Cerebellar cortex (tissue), 1 donor: Measurements from ENCODE around the gene MED13L.
"Not testable (repeated sequence)": the region's sequence is repeated elsewhere in the genome, so short reads cannot be mapped to it uniquely, and the experiment has no call there.

Experiments
- DNase-seq: peaks from one replicate; pipeline ENCODE4 v3.0.0-alpha.2; 2015; ENCODE audit warnings: low spot score

The MED13L gene

DNA sequence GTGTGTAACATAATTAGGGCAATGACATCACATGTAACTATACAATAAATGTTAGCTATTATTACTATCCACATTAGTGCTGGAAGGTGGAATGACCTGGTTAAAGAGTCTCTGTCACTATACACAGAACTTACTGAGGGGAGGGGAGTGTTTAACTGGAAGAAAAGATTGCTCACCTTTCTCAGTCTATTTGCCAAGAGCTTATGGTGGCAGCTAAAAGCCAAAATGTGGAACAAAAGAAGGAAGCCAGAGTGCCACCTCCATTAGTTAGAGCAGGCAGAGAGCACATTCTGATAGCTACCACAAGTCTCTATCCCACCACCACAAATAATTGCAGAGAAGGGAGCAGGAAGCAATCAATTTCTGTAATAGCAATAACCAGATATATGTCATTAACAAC is 124.4 kb downstream of the MED13L start:
- no peak for DNase-seq

DNA sequence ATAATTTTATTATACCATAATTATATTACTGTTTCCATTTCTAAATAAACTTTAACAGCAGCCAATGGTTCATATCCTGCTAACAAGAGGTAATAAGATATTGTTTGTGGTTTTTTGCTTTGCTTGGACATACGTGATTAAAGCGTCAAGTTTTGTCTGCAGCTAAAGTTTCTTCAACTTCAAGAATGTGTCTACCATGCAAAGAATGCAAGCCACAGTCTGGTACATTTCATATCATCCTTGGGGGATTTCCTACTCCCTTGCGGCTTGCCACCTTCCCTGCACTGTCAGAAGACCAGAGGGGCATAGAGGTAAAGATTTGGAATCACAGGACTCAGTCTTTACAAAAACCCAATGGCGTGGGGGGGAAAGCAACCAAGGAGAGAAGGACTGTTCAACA is 125.2 kb downstream of the MED13L start:
- DNase-seq = no peak

DNA sequence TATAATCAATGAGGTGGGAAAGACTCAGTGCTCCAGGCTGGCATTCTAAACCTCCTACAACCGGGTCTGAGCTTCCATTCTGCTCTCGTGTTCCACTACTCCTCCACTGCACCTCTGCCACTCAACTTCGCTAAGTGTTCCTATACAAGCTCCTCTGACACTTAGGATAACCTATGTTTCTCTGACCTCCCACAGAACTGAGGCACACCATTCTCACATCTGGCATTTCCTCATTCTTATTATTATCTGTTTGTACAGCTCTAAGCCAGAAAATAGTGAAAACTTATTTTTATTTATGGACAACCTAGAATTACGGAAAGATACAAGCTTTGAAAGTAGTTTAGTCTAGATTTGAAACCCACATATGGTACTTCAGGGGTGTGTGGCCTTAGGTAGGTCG is 127.0 kb downstream of the MED13L start:
- no peak for DNase-seq

DNA sequence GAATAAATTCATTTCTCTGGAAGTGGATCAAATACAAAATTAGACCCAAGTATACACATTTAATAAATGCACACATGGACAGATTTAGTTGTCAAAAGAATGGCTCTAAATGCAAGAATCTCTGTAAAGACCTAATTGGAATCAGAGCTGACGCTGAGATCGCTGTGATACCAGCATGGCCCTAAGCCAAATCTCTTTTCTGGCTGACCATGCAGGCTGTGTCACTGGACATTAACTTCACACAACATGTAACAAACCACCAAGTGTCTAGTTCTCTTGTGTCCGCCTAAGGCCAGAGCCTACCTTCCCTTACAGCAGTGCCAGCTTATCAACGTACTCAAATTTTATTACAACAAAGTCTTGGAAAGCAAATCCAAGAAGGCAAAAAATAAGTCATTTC is 127.5 kb downstream of the MED13L start:
- peak; percentile 86 for DNase-seq

DNA sequence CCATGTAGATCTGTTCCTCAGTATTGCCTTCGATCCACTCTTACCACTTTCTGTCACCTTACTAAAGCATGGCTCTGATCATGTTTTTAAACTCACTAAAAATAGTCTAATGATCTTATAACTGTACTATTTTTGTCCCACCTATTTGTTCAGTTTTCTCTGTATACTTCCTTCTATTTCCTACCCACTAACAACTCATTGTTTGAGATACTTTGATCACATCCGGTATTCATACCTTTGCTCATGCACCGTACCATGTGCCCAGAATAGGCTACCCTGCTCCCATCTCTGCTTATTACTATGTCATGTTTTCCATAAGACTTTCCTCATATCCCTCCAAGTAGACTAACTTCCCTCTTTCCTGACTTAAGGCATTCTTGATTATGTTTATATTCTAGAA is 128.6 kb downstream of the MED13L start:
- DNase-seq = no peak

DNA sequence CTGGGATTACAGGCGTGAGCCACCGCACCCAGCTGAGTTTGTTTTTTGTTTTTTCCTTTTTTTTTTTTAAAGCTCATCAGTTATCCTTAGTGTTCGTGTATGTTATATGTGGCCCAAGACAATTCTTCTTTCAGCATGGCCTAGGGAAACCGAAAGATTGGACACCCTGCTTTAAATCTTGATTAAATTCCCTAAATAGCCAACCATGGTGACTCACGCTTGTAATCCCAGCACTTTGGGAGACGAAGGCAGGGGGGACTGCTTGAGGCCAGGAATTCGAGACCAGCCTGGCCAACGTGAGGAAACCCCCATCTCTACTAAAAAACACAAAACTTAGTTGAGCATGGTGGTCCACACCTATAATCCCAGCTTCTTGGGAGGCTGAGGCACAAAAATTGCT is 131.1 kb downstream of the MED13L start:
- DNase-seq = no peak

DNA sequence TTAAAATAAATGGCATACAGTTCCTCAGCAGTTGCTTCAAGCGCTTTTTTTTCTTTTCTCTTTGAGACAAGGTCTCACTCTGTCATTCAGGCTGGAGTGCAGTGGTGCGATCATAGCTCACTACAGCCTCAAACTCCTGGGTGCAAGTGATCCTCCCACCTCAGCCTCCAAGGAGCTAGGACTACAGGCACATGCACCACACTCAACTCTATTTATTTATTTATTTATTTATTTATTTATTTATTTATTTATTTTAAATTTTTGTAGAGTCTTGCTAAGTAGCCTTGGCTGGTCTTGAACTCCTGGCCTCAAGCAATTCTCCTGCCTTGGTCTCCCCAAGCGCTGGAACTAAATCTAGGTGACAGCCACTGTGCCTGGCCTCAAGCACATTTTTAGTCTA is 132.0 kb downstream of the MED13L start:
- no peak for DNase-seq

DNA sequence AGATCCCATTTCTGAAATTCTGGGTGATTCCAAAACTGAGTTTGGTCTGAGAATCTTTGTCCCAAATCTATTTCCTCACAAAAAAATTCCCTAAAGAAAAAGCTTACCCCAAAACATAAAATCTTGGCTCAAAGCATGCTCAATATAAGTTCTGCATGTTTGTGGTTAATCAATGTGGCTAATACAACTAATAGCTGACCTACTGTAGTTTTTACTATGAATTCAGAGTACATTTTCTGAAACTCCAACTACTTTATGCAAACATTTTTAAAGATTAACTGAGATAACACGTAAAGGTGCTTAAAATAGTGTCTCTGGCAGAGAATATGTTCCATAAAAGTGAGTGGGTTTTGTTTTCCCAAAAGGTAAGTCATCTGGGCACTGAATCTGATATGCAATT is 133.1 kb downstream of the MED13L start:
- DNase-seq = no peak

DNA sequence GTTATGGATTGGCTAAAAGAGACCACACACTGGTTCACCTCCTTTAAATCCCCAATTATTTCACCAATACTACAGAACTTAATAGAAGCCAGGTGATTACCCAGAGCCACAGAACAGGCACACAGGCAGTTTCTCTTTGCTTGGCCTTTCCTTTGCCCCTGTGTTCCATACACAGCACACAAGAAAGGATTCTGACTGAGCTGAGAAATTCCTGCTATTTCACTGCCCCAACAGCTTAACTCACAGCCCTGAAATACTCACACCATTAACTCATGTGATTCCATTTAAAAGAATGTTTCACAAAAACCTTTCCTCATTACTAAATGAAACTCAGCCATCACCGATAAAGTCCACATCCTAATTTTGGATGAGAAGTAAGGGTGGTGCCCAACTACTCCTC is 133.6 kb downstream of the MED13L start:
- no peak for DNase-seq

DNA sequence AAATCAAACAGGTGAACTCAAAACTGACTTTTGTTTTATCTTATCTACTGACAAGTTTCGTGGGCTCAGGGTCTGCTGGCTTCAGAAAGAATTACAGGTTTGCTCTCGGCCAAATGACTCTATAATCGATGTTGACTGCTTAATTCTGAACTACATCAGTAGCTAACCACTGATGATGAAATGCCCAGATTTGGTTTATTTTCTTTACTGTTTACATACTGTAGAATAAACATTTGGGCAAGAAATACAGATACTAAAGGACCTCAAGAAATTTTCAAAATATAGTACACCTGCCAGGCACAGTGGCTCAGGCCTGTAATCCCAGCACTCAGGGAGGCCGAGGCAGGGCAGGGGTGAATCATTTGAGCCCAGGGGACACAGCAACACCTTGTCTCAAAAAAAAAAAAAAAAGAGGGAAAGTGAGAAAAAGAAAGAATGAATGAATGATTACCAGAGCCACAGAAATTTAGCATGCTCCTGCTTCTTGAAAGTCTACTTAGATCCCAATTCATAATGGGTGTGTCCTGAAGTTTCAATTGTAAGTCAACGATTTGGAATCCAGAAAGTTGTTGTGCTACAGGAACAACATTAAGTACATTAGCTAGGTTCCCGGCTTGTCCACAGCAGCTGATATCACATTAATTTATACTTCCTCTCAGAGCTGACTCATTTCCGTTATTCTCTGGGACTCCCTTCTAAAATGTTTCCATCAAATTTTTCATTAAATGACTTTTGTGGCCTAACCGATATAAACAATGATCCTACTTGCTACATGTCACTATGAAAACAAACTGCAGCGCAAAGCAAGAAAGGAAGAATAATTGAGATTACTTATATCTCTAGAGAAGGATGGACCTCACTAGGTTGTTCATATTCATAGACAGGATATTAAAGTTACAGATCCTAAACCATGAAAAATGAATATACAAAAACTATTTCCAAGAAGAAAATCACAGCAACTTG is 134.3 kb downstream of the MED13L start:
- no peak for DNase-seq

DNA sequence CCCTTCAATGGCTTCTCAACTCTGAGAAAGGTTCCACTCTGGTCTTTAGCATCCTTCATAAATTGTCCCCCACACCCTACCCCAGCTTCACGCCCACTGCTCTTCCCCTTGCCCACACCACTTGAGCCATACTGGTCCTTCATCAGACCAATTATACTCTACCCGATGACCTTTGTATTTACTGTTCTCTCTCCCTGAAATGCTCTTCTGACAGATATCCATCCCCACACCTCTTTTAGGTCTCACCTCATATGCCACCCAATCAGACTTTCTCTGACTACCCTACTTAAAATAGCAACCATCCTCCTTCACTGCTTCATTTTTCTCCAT is 135.7 kb downstream of the MED13L start:
- DNase-seq = no peak

DNA sequence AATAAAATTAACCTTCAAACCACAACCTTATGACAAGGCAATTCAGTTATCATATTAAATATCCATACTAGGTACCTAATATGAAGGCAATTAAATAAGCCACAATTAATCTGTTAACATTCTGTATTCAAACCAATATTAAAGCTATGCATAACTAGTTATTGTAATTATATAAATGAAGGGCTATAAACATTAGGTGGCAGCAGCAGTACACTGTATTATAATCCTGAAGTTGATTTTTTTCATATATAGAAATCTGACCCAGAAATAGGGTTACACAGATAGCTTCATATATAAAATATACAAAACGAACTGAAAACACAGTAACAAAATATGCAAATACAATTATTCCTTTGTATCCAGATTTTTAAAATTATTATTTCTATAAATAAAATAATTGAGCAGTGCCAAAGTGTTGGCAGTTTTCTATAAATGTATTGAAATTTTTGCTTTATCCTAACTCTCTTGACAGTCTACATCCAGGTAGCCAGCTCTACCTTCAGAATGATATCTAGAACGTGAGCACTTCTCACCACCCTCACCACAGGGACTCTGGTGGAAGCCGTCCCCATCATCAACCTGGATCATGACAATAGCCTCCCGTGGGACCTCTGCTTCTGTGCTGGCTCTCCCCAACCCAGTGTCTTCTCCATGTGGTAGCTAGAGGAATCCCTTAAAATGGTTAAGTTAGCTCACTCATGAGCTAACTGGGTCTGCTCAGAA is 136.2 kb downstream of the MED13L start:
- peak; percentile 51 for DNase-seq

DNA sequence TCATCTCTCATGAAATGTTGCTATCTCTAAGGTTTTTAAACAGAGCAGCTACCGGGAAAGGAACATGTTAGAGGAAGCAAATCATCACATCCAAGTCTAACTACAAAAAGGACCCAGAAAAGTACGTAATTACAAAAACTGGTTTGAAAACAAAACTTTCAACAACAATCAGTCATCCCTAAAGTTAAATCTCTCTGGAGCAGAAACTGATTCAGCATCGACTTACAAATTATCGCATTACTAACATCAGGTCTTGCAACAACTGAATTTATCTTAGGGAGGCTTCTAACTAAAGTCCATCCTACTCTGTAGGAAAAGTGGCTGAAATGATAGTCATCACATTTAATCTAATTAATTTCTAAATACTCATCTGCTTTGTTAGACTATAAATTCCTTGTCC is 137.0 kb downstream of the MED13L start:
- DNase-seq = no peak

DNA sequence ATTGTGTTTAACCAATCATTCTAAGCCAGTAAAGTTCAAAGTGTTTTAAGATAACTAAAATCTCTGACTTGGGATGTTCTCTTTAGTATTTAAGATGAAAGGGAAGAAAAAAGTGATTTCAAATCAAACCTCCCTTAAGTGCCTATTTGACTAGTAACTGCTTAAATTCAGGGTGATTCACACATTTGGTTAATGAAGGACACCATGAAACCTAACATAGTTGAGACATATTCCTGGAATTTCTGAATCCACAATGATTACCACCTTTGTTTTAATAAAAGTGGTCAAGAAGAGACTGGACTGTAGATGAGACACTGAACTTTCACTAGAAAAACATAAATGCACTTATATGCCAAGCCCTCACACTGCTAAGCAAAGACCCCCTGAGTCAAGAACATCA is 138.7 kb downstream of the MED13L start:
- no peak for DNase-seq

DNA sequence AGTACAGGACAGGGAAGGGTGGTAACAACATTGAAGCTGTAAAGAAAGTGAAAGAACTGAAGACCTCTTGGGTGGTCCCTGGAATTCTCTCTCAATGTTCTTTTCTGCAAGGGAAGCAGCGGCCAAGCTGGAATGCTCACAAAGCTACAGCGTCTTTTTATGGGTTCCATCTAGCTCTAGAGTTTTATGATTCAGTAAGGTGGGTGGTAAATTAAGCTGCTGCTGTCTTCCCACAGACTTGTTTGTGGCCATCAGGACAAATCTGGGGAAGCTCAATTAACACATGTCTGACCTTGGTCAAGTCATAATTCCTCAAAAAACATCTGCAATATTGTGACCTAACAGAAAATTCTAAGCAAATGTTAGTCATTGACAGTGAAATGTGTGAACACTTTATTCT is 139.1 kb downstream of the MED13L start:
- DNase-seq = no peak

DNA sequence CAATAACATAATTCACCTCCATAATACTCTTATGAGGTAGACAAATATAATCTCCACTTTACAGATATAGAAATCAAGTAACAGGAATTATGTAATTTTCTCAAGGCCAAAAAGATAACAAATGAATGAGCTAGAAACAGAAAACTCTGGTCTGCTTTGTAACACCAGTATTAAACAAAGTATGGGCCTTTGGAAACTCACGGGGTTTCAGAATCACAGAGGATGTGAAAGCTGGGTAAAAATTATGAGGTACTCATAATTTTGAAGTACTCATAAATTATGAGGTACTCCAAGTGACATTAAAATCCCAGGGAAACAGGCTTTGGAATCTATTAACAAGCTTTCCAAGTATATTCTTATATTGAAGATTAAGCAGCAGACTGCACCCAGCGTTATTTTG is 140.2 kb downstream of the MED13L start:
- no peak for DNase-seq

DNA sequence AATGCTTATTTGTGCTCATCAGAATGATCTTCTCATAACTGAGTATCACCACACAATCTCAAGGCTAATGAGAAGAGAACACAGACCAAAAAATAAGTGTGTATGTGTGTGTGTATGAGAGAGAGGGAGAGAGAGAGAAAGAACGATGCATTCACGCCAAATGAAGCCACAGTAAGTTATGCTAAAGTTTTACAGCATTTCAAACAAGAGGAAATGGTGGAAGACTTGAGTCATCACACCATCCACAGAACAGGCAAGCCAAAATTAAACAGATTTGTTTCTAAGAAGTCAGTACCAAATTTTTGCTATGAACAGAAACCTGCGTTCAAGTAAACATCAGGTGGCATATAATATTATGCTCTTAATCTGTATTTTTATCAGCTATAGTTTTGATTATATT is 141.2 kb downstream of the MED13L start:
- DNase-seq = no peak

DNA sequence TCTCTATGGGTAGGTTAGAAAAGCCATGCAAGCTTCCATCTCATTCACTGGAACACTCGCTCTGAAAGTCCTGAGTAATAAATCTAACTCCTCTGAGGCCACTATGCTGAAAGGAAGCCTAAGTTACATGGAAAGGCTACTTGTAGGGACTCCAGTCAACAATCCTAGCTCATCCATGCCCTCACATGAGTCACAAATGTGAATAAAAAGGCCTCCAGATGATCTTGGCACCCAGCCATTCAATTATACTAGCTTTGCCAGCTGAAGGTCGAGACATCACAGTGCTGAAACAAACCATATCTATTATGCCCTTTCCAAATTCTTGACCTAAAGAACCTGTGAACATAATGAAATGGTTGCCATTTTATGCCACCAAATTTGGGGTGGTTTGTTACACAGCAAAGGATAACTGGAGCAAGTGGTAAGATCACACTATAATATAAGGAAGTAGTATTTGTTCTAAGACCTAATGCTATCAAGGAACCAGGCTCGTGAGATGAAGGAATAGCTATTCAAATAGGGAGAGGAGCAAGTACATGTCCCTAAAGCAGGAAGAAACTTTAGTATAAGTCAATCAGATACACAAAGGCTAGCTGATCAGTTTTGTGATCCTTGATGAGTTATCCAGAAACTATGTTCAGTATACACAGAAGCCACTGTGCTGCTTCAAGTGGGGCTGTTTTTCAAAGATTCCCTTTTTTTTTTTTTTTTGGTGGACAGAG is 142.1 kb downstream of the MED13L start:
- DNase-seq = no peak

DNA sequence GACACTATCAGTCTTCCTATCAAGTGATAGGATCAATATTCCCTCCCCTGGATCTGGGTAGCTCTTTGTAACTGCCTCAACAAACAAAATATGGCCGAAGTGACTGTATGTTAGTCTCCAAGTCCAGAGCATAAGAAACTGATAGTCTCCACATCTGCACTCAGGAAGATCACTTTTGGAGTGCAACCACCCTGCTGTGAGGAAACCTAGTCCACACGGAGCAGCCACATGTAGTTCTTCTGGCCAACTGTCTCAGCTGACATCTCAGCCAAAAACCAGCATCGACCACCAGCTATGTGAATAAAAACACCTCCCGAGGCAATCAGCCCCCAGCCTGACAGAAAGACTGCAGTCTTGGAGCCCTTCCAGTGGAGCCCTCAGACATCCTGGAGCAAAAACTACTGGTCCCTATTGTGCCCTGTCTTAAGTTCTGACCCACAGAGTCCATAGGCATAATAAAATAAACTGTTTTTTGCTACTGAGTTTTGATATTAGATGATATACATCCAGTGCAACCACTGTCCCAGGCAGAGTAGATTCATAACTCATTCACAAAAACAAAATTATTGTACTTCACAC is 143.8 kb downstream of the MED13L start:
- DNase-seq = no peak

DNA sequence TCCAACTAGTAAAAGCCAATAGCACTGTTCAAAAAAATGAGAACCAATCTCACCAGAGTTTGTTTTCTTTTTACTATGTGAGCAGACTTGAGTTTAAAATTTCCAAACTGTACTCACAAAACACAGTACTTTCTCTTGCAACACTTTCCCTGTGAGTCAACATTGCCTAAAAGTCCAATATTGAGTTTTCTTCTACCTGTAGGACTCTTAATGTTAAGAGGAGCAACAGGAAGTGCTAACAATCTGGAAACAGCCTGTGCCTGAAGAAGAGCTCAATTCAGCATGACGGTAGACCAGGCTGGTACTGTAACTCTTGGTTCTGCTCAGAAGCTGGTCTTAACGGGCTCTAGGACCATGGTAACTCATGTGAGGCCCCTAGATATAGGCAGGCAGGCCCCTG is 144.3 kb downstream of the MED13L start:
- no peak for DNase-seq

DNA sequence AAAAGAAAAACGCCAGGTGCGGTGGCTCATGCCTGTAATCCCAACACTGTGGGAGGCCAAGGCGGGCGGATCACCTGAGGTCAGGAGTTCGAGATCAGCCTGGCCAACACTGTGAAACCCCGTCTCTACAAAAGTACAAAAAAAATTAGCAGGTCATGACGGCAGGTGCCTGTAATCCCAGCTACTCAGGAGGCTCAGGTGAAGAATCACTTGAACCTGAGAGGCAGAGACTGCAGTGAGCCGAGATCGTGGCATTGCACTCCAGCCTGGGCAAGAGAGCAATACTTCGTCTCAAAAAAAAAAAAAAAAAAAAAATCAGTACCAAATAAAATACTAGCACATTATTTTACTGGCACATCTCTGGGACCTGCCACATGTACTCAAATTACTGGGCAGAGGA is 145.5 kb downstream of the MED13L start:
- DNase-seq = not testable (repeated sequence)

DNA sequence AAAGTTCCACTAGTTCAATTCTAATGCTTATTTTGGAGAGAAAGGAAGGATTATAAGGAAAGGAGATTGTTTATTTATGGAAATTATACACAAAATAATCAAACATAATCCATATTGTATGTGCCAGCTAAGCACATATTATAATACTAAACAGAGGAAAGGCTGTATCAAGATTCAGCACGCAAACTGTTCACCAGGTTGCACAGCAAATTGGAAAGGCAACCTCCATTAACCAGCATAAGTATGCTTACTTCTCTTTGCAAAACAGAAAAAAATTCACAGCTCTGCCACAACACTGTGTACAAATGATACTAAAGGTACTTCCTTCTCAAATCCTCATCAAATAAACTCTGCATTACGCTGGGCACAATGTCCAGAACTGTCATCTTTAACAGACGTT is 146.3 kb downstream of the MED13L start:
- DNase-seq = no peak

DNA sequence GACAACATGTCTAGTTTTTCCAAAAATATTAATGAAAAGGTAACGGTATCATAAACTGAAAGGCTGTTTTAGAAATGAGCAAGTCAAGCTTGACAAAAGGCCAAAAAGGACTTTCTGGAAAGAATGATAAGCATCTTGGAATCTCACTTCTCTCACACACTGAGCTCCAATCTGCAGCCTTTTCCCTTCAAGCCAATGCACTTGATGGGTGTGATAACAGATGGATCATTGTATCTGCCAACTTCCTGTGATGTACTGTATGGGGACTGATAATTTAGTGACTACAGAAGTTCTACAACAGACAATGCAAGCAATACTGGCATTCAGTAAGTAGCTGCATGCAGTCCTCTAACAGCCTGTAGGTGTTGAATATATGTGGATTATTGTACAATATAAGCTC is 147.1 kb downstream of the MED13L start:
- peak; percentile 95 for DNase-seq
